ENCODE measurements around the gene PLXNC1. TPM values are rescaled to one million over a fixed set of nuclear protein-coding genes. Genes with fewer than 3 reads are reported as not detected.
A peak's percentile ranks its signal among the peaks of the same experiment; 100 is the strongest.

The PLXNC1 gene
- total and polyA plus RNA-seq, 2 experiments from 2014 or later, result 2.9 to 4.1 TPM

DNA sequence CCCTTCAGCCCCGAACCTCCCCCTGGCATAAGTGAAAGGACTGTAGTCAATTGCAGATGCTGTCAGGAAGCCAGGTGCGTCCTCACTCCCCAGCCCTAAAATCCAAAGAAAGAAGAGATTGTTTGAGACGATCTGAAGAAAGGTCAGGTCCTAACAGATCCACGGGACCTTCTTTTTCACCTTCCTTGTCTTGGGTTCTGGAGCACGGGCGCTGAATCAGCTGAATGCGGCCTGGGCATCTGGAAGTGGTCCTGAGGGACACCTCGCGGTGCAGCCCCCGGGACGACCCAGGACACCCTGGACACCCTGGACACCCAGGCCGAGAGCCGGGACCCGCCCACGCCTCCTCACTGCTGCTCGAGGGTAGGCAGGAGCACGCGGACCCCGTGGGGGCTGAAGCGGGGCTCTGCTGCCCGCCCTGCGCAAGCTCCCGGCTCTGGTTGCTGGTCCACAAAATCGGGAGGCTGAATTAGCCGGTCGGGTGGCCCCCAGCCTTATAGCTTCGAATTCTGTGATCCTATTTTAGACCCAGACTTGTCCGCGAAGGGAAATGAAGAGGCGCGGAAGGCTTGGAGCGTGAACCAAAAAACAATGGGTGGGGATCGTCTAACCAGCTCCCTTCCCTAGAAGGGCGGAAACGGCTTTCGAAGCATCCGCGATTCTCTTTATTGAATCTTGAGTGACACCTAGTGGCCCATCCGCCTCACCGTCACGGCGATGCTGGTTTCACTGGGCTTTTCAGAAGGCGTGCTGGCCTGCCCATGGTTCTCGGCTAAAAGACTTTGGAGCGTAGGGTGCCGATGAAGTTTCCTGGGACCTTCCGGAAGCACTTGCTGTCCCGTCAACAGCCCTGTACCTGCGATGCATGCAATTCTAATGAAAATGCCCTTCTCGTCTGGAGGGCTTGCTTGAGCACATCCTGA lies 46.4 kb upstream of the PLXNC1 start:
- Histone ChIP-seq H3K4me1 (ENCODE audit: low read depth) (no peaks in the 10 kb centered on the region), H3K27ac (no peak overlapping the region), H3K27me3 (no peaks in the 10 kb centered on the region), H3K4me3 (peak overlapping the region; percentile 46), H3K9me3 (ENCODE audit: low read depth) (no peaks in the 10 kb centered on the region), H3K36me3 (no peaks in the 10 kb centered on the region)
- DNase-seq (ENCODE audit: low read depth in 1 of 2, low spot score in 1 of 2), result peak; percentile 90 to 92
- TF ChIP-seq, protein P1, sequence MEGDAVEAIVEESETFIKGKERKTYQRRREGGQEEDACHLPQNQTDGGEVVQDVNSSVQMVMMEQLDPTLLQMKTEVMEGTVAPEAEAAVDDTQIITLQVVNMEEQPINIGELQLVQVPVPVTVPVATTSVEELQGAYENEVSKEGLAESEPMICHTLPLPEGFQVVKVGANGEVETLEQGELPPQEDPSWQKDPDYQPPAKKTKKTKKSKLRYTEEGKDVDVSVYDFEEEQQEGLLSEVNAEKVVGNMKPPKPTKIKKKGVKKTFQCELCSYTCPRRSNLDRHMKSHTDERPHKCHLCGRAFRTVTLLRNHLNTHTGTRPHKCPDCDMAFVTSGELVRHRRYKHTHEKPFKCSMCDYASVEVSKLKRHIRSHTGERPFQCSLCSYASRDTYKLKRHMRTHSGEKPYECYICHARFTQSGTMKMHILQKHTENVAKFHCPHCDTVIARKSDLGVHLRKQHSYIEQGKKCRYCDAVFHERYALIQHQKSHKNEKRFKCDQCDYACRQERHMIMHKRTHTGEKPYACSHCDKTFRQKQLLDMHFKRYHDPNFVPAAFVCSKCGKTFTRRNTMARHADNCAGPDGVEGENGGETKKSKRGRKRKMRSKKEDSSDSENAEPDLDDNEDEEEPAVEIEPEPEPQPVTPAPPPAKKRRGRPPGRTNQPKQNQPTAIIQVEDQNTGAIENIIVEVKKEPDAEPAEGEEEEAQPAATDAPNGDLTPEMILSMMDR (IDR thresholded peaks at IDR 0.05; ENCODE audit: low read depth, low read length), result peak; percentile 82

DNA sequence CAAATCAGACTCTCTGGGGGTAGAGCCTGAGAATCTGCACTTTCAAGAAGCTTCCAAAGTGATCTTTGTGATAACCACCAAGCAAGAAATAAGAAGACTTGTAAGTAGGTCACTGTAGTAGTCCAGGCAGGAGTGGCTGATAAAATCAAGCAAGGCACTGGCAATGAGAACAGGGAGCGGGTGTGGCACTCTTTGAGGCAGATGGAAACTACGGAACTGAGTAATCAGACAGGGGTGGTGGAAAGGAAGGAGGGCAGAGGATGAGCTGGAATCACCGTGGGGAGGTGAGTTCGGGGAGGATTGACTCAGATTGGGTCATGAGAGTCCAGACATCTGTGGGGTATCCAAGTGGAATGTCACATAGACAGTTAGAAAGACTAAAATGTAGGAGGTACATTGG lies 44.4 kb upstream of the PLXNC1 start:
- TF ChIP-seq, protein P1 (IDR thresholded peaks at IDR 0.05; ENCODE audit: low read depth, low read length), result no peak
- no peak overlapping the region for H3K27ac ChIP-seq
- H3K4me3 ChIP-seq, result no peak overlapping the region
- no peak for DNase-seq (ENCODE audit: low read depth in 1 of 2, low spot score in 1 of 2)
- H3K9me3 ChIP-seq (ENCODE audit: low read depth), result no peaks in the 10 kb centered on the region
- no peaks in the 10 kb centered on the region for H3K4me1 ChIP-seq (ENCODE audit: low read depth)
- H3K36me3 ChIP-seq, result no peaks in the 10 kb centered on the region
- no peaks in the 10 kb centered on the region for H3K27me3 ChIP-seq

DNA sequence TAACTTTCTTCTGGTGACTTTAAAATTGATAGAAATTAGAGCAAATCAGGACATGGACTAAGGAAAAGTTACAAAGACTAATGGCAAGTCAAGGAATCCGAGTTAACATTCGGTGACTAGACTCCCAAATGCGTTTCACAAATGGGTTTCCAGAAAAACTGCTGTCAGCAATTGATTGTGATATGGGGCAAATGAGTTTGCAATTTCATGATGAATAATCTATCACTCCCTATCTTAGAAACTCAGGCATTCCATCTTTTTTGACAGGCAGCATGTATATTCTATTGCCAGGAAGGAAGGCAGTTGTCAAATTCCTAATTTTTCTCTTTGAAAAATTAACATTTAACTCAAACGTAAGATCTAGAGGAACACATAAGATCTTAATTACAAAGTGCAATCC lies 40.5 kb upstream of the PLXNC1 start:
- H3K27me3 ChIP-seq, result no peaks in the 10 kb centered on the region
- DNase-seq (ENCODE audit: low read depth in 1 of 2, low spot score in 1 of 2), result no peak
- TF ChIP-seq, protein P1 (IDR thresholded peaks at IDR 0.05; ENCODE audit: low read depth, low read length), result no peak
- no peaks in the 10 kb centered on the region for H3K36me3 ChIP-seq
- no peak overlapping the region for H3K4me3 ChIP-seq
- H3K27ac ChIP-seq, result no peak overlapping the region
- H3K9me3 ChIP-seq (ENCODE audit: low read depth), result no peaks in the 10 kb centered on the region
- no peaks in the 10 kb centered on the region for H3K4me1 ChIP-seq (ENCODE audit: low read depth)

DNA sequence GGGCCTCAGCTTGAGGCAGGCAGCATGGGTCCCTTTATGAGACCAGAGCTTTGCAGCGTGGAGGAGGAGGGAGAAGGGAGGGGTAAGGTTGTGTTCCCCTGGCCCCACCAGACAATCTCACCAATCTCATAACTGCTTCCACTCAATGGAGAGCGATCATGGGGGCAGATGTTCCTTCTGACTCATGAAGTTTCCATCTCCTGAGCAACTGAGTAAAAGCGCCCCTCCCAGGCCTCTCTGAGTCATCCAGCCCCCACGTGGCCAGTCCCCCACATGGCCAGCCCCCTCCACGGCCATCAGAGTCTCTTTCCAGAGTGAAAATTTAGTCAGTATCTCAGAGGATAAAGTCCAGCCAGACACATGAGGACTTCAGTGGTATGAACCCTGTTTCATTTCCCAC lies 39.2 kb upstream of the PLXNC1 start:
- TF ChIP-seq, protein P1 (IDR thresholded peaks at IDR 0.05; ENCODE audit: low read depth, low read length), result no peak
- peak in 1 of 2 donors; percentile 43 for DNase-seq (ENCODE audit: low read depth in 1 of 2, low spot score in 1 of 2)
- Histone ChIP-seq H3K36me3 (no peaks in the 10 kb centered on the region), H3K4me1 (ENCODE audit: low read depth) (no peaks in the 10 kb centered on the region), H3K27ac (no peak overlapping the region), H3K4me3 (no peak overlapping the region), H3K9me3 (ENCODE audit: low read depth) (no peaks in the 10 kb centered on the region), H3K27me3 (no peaks in the 10 kb centered on the region)

DNA sequence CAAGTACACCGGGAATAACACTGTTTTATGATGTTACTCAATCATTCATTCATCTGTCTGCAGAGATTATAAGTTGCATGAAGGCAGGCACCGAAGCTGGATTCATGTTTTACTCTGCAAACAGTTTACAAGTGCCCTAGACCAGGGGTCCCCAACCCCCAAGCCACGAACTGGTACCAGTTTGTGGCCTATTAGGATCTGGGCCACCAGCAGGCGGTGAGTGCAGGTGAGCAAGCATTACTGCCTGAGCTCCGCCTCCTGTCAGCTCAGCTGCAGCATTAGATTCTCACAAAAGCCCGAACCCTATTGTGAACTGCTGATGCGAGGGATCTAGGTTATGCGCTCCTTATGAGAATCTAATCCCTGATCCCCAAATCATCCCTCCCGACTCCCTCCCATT lies 38.1 kb upstream of the PLXNC1 start:
- Histone ChIP-seq H3K4me1 (ENCODE audit: low read depth) (no peaks in the 10 kb centered on the region), H3K27me3 (no peaks in the 10 kb centered on the region), H3K27ac (no peak overlapping the region), H3K9me3 (ENCODE audit: low read depth) (no peaks in the 10 kb centered on the region), H3K36me3 (no peaks in the 10 kb centered on the region), H3K4me3 (no peak overlapping the region)
- no peak for DNase-seq (ENCODE audit: low read depth in 1 of 2, low spot score in 1 of 2)
- TF ChIP-seq, protein P1 (IDR thresholded peaks at IDR 0.05; ENCODE audit: low read depth, low read length), result no peak

Data from cardiac muscle cell (in vitro differentiated cells and primary cell).